A673 (cell line): ENCODE measurements around the gene TP53I13.

ENCODE experiments used
- EZH2 ChIP-seq: fragments of 200-600 bp; sonication (generic); IDR thresholded peaks from 2 replicates; pipeline ENCODE4 v1.6.1; 2017; ENCODE audit warnings: borderline replicate concordance, low read depth, mild to moderate bottlenecking, mixed read lengths, antibody characterized with exemption, low read length; ENCODE audit not compliant: poor library complexity, severe bottlenecking
- TF ChIP-seq, protein P1 (sequence below): fragments of 300-800, 200-600 bp; sonication (generic); conservative IDR thresholded peaks from 2 replicates; pipeline ENCODE4 v1.5.1; 2017; ENCODE audit warnings: low read depth, mild to moderate bottlenecking, antibody characterized with exemption, low read length, moderate library complexity, mixed read lengths

DNA sequence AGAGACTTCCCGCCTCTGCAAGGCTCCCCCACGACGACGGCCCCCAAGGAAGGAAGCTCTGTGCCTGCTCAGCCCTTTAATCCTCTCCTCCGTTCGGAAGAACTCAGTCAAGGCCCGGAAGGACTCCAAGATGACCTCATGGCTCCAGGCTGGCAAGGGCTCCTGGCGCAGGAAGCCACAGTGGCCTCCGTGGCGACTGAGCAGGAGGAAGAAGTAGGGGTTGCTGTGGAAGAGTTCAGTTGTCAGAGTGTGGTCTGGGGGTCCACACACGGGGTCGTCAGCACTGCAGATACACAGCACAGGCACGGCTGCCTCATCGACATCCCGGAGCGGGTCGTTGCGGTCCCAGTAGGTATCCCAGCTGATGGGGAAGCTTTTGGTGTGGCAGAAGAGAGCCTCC is 5.9 kb upstream of the TP53I13 start:
- TF ChIP-seq, protein P1, sequence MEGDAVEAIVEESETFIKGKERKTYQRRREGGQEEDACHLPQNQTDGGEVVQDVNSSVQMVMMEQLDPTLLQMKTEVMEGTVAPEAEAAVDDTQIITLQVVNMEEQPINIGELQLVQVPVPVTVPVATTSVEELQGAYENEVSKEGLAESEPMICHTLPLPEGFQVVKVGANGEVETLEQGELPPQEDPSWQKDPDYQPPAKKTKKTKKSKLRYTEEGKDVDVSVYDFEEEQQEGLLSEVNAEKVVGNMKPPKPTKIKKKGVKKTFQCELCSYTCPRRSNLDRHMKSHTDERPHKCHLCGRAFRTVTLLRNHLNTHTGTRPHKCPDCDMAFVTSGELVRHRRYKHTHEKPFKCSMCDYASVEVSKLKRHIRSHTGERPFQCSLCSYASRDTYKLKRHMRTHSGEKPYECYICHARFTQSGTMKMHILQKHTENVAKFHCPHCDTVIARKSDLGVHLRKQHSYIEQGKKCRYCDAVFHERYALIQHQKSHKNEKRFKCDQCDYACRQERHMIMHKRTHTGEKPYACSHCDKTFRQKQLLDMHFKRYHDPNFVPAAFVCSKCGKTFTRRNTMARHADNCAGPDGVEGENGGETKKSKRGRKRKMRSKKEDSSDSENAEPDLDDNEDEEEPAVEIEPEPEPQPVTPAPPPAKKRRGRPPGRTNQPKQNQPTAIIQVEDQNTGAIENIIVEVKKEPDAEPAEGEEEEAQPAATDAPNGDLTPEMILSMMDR: no peak
- no peak for TF ChIP-seq EZH2
